HG03095 (cell line): ENCODE data around the gene DAPK1.

Source experiments
- ATAC-seq: cut with Tn5 transposase; IDR thresholded peaks from one replicate; pipeline ENCODE4 v1.9.1; 2021; ENCODE audit warnings: moderate library complexity; ENCODE audit not compliant: unreplicated experiment

DAPK1 gene

DNA sequence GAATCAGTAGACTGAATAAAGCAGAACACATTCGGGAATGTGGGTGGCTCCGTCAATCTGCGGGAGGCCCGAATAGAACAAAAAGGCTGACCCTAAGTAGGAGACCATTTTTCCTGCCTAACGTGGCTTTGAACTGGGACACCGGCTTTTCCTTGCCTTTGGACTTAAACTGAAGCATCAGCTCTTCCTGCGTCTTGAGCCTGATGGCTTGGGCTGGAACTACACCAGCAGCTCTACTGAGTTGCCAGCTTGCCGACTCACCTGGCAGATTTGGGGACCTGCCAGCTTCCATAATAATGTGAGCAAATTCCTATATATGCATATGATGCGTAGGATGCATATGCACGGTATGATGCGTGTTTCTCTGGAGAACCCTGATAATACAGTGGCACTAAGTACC is 111.3 kb downstream of the DAPK1 start:
- ATAC-seq = no peak

DNA sequence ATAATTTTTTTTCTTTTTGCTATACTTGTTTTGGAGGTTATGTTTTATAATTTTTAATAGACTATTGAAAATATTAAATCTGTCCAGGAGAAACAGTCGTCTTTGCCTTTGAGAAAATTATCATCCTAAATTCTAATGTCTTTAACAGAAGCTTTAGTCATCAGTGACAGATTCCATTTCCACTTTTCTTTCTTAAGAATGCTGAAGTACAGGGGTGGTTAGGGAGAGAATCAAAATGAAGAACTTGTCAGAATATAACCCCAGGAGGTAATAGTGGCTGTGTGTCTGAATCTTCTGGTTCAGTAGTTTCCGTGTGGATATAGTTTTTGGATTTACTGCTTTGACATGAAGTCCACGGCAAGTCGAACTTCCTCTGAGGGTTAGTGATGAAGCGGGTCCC is 111.8 kb downstream of the DAPK1 start:
- ATAC-seq = no peak

DNA sequence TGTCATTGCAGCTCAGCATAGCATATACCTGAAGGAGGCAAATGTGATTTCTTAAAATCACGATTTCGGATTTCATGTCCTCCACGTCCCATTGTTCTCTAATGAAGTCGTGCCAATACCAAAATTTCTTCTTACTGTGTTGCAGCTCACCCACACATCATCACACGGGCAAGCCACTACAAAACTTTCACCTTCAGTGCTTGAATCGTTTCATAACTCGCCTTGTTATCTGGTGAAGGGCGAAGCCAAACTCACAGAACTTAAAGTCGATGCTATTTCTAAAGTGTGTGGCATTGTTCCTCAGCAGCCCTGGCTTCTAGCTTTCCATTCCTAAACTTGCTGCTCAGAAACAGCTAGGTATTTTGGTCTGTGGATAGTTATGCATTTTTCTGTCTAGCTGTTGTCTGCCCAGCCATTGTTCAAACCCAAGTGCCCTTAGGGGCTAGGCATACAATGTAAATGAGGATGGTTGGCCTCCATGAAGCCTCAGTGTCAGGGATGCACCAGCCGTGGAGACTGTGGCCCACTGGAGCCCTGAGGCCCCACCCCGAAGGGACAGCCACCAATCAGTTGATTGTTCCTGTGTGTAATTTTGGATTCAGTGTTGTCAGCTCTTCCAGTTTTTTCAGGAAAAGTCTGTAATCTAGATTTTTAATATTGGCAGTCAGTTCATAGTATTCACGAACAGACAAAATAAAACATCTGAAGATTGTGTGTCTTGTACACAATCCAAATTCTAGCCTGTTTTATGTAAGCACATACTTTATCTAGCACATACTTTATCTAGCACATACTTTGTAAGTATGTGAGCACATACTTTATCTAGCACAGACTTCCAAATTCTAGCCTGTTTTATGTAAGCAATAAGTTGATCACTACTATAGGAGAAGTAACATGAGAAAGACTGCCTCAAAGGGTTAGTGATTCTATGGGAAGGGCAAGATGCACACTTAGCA is 112.8 kb downstream of the DAPK1 start:
- ATAC-seq = no peak

DNA sequence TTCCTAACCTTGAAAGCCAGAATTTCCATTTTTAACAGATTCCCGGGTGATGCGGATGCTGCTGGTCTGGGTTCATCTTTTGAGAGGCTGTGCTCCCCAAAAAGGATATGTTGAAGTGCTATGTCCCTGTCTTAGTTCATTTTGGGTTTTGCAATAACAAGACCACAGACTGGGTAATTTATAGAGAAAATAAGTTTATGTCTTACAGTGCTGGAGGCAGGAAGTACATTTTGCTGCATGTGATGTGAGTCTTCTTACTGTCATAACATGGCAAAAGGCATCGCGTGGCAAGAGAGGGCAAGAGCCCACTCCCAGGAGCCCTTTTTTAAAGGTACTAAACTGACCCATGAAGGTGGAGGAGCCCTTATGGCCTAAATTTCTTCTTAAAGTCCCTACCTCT is 114.1 kb downstream of the DAPK1 start:
- no peak for ATAC-seq

DNA sequence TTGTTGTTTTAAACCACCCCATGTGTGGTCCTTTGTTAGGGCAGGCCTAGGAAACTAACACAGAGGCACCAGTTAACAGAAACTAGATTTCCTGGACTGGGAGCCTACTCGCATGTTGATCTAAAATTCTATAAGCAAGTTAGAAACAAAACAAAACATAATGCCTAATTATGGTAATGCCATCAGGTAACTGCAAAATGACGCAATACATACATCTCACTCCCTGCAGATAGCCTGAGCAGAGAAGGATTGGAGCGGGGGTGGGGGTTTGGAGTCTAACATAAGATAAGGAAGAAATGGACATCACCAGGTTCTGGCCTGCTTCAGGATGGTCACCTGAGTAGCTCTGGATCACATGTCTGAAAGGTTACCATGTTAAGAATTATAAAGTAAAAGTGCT is 114.9 kb downstream of the DAPK1 start:
- ATAC-seq = no peak

DNA sequence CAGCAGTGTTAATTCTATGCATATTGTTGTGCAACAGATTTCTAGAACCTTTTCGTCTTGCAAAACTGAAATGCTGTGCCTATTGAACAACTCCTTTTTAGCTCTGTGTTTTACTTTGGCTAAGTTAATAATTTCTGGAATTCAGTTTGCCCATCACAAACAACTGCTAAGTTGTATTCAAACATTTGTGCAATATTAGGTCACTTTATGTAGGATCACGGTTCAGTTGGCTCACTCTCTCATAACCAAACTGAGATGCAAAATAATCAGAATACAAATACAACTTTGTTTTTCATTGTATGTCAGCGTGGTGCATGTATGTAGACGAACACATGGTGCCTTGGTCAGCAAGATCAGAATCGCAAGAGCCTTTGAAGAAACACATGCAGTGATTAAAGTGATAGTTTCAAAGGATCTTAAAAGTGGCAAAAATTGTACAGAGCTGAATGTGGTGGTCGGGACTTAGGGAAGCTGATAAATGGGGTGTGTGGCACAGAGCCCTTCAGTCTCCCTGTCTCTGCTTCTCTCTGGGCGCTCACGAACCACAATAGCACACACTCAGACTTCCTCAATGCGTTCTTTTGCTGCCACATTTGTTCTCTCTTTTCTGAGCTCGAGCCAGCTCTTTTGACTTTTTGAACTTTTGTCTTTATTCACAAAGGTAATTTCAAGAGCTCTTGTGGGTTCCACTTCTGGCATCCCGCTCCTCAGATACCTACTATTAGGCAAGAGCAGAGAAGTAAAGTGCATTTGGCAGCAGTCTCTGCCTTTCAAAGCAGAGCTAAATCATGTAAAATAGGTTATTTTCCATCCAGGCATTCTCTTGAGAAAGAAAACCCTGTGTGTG is 115.8 kb downstream of the DAPK1 start:
- ATAC-seq = no peak

DNA sequence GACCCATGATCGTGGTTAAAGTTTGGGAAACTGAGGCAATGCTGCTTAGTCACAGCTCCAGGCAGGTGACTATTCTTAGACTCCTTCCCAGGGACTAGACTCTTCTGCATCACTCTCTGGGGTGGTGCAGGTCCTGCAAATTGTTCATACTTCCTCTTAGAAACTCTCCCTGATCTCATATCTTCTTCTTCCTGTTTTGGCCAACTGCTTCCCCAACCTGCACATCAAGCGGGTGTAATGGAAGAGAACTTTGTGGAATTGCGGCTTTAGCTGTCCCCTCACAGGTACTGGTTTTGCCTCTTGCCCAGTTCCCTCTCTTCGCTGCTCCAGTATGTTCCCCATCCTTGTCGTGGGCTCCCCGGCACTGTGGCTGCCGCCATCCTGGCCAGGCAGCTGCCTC is 116.7 kb downstream of the DAPK1 start:
- no peak for ATAC-seq

DNA sequence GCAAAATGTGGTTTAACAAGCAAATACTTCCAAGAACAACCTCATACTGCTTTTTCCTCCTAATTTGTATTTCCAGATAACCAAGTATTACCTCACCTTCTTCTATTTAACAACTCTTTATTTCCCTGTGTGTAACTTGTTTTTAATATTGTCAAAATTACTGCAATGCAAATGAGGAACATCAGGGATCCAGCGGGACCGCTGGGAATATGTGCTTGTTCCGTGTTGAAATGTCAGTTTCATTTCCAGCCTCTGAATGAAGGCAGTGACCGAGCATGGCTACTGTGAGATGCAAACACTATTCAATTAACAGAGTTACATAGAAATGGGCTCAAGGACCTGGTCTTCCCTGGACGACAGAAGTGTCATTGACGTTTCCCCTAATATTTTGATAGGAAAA is 117.5 kb downstream of the DAPK1 start:
- ATAC-seq = no peak

DNA sequence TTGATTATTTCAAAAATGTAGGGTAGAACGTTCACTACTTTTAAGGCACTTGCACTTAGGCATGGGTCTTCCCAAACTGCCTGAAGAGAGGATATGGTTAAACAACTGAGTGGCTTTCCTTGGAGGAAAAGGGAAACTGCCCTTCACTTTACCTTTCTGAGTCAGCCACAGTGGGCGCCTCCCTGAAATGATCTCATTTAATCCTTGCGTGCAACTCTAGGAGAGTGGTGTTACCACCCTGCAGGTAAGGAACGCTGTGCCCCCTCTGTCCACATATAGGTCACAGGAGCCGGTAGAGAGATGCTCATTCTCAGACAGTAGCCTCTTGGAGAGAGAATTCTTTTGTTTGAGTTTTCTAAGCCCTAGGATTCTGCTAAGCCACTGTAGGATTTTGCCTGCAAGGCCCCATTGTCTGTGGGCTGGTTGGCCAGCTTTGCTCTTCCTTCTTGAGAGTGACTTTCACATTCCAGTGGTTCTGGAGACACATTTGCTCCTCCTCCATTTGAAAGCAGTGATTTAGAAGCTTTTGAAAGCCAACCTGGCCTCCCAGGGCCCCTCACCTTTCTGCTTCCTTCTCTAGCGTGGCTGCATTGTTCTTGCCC is 118.0 kb downstream of the DAPK1 start:
- ATAC-seq = no peak

DNA sequence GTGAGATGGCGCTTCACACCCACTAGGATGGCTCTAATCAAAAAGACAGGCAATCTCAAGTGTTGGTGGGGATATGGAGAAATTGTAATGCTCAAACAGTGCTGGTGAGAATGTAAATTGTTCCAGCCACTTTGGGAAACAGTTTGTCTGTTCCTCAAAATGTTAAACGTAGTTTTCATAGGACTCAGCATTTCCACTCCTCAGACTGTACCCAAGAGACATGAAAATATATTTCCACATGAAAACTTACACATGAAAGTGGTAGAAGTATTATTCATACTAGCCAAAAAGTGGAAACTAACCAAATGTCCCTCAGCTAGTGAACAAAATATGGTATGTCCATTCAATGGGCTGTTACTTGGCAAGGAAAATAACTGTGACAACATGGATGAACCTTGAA is 120.6 kb downstream of the DAPK1 start:
- ATAC-seq = no peak

DNA sequence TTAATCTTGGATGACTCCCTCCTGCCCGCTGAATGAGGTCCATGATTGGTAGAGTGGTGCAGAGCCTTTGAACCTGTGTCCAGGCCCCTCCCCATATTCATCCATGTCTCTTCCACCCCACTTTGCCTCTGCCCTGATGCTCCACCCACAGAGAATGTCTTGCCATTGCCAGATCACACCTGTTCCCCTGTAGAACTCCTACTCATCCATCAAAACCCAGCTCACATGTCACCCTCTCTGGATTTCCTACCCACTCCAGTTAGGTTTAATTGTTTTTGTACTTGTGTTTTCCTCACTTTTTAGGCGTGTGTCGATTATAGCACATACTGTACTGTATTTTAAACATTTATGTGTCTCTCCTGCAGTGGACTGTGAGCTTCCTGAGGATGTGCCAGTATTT is 121.3 kb downstream of the DAPK1 start:
- no peak for ATAC-seq

DNA sequence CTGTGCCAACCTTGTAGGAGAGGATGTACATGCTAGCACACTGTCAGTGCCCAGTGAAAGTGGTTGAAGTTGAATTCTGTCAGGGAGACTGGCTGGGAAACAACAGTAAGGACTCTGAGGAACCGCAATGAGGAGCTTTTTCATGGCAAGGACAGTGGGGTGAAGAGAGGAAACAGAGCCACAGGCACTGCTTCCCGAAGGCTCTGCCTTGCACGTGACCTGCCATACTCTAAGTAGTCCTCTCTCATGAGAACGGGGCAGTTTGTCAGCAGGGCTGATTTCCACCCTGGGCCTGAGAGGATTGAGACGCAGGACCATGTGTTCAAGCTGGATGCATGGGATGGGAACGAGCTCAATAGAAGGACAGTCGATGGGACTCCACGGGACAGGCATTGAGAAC is 121.7 kb downstream of the DAPK1 start:
- ATAC-seq = no peak

DNA sequence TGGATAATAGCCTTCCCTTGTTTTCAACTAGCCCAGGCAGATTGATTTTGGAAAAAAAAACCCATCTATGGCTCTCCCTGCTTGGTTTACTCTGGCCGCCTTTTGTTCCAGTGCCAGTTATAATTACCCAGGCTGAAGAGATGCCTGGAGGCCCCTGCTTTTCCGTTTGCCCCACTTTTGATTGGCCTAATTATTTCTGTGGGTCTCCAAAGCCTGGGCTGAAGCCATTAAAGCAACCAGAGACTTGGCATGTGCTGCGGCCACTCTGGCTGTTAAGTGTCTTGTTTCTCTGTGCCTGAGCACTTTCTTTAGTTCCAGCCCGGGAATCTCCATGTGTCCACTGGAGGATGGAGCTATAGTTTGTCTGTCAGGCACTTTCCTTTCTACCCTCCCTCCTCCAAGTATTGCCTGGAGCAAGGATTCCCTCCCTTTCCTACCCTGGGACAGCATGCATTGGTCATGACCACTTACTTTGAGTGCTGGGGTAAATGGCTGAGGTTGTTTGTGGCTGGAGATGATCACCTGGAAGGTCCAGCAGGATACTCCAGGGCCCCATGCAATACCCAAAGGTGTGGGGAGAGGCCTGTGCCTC is 123.2 kb downstream of the DAPK1 start:
- ATAC-seq = no peak

DNA sequence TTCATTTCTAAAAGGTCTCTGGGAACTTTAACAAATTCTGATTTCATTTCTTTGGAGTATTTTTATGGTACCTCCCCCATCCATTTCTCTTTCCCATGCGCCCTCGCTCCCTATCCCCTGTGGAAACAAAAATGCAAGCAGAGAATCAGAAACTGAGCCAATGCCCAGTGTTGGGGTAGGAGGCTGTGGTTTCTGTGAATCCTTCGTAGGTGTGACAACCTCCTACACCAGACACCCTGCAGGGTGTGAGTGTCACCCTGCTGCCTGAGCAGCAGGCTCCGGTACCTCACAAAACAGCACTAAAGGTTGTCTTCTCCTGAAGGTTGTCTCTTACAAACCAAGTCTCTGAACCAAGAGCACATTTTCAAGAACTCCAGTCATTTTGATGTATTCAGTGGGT is 124.4 kb downstream of the DAPK1 start:
- no peak for ATAC-seq

DNA sequence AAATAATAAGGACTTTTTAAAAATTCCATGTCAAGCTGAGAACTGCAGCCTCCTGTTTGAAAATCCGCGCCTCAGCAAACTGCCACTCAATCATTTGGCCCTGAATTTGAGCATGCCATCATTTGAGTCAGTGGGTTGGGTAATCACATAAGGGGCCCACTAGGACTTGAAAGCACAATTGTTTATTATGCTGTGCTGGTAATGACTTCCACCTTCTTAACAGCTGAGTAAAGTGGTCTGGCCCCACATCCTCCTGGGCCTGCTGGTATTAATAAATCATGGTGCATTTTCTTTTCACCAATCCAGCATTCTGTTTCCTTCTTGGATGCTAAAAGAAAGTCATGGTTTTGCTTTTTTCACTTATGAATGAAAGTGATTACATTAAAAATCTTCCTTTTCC is 125.3 kb downstream of the DAPK1 start:
- ATAC-seq = no peak

DNA sequence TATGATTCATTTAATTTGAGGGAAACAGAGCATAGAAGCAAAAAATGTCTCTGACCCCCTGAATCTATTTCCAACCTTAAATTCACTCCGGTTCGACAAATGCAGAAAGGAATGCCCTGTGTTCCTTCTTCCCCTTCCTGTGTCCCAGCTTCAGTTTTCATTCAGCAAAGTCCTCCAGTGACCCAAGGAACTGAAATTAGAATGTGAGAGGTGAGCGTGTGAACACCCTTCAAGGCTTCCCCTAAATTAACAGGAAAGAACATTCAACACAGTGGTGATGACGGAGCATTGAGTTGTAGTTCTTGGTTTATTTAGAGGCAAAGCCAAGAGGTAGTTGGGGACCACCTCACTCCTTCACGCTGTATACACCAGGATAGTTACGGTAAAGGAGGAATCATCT is 130.7 kb downstream of the DAPK1 start:
- ATAC-seq = no peak

DNA sequence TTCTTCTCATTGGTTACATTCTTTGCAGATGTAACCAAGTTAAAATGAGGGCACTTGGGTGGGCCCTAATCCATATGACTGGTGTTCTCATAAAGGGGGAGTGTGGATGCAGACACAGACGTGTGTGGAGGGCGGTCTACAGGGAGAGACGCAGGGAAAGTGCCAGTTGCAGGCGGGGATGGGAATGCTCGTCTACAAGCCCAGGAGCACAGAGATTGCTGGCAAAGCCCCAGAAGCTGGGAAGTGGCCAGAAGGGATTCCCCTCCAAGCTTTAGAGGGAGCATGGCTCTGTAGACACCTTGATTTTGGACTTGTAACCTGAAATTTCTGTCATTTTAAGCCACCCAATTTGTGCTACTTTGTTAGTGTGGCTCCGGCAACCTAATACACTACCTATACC is 131.4 kb downstream of the DAPK1 start:
- no peak for ATAC-seq

DNA sequence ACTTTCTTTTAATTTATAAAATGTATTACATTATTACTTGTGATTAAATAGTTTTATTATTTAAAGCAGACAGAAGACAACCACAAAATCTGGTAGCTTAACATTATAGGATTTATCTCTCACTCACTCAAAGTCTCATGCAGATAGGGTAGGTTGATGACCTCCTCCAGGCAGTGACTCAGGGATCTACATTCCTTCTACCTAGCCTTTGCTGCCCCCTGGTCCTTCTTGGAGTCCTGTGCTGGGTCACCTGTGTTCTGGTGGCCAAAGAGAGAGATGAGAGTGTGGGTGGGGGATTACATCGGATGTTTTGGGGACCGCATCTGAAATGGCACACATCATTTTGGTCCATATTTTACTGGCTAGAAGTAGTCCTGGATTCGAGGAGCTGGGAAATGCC is 132.6 kb downstream of the DAPK1 start:
- no peak for ATAC-seq

DNA sequence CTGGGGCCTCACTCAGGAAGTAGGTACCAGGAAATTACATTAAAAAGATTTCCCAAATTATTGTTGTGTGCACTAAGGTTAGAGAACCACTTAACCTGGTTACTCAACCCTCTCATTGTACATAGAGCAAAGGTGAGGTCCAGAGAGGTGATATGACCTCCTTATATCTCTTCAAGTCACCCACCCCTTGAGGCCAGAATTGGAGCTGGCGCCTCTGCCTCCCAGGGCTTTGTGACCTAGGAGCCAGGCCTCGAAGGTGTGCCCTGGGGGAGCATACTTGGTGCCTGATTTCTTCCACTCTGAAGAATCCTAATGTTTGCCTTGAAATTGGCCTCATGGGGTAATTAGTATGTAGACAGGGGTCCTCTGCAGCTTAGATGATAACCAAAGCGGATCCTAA is 133.2 kb downstream of the DAPK1 start:
- ATAC-seq = no peak

DNA sequence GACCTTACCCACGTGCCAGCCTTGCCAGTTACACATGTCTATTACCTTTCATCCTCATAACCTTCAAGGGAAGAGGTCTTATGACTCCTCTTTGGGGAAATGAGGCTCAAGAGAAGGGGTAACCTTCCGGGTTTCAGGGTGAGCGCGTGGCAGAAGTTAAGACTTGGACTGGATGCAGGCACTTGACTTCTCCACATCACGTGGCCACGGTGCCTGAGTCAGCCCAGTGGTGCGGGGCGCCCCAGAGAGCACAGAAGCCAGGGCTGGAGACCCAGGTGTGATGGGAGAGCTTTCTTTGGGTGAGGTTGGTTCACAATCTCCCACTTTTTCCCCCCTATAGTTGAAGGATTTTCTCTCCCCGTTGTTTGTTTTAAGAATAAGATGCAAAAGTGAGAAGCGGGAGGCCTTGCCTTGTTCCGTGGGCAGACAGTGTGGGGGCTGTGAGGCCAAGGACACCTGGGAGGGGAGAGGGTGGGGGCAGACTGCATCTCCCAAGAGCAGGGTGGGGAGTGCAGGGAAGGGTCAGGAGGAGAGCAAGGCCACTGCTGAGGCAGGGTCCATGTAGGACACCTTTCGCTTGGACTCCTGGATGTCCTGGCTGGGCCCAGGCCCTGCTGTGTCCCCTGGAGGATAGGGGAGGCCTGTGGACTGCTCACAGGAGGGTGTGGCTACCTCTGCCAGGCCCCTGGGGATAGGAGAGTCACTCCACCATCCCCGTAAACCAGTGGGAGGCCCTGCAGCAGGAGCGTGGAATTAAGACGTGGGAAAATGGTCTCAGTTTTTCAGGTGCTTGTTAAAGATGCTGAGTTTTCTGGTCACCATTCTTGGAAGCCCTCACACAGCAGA is 138.2 kb downstream of the DAPK1 start:
- no peak for ATAC-seq
